SJSA1 (cell line): ENCODE measurements around the gene ARHGAP29. TPM values are rescaled to one million over a fixed set of nuclear protein-coding genes. Genes with fewer than 3 reads are reported as not detected.
A peak's percentile ranks its signal among the peaks of the same experiment; 100 is the strongest.

Source experiments
- DNase-seq, 2 experiments: peaks; one replicate each; pipeline ENCODE4 v3.0.0-alpha.2; 2015 to 2020; ENCODE audit warnings: low spot score in 2 of 2, low read depth in 1 of 2
- H3K27ac ChIP-seq: fragments of 250-450 bp; sonication (Bioruptor Pico); 2 replicates; pipeline ENCODE4 v1.5.1; 2020; ENCODE audit warnings: mild to moderate bottlenecking, moderate library complexity
- H3K27me3 ChIP-seq: fragments of 250-450 bp; sonication (Bioruptor Pico); replicated peaks from 2 replicates; pipeline ENCODE4 v1.5.1; 2020; ENCODE audit warnings: mild to moderate bottlenecking, moderate library complexity
- H3K36me3 ChIP-seq: fragments of 250-450 bp; sonication (Bioruptor Pico); 2 replicates; pipeline ENCODE4 v1.5.1; 2020; ENCODE audit warnings: mild to moderate bottlenecking
- H3K4me1 ChIP-seq: fragments of 250-450 bp; sonication (Bioruptor Pico); replicated peaks from 2 replicates; pipeline ENCODE4 v1.6.1; 2021; ENCODE audit warnings: mild to moderate bottlenecking
- H3K4me3 ChIP-seq: fragments of 250-450 bp; sonication (Bioruptor Pico); 2 replicates; pipeline ENCODE4 v1.5.1; 2020; ENCODE audit warnings: mild to moderate bottlenecking
- H3K9me3 ChIP-seq: fragments of 250-450 bp; sonication (Bioruptor Pico); replicated peaks from 2 replicates; pipeline ENCODE4 v1.5.1; 2020; ENCODE audit warnings: mild to moderate bottlenecking
- total RNA-seq: library from RNA; depleted of rRNA; stranded (reverse); fragments of >200 nt; shearing (Covaris generic); gene quantifications from 2 replicates; pipeline ENCODE4 v1.2.3, GENCODE V29; 2014; rRNA removed

ARHGAP29 gene, protein sequence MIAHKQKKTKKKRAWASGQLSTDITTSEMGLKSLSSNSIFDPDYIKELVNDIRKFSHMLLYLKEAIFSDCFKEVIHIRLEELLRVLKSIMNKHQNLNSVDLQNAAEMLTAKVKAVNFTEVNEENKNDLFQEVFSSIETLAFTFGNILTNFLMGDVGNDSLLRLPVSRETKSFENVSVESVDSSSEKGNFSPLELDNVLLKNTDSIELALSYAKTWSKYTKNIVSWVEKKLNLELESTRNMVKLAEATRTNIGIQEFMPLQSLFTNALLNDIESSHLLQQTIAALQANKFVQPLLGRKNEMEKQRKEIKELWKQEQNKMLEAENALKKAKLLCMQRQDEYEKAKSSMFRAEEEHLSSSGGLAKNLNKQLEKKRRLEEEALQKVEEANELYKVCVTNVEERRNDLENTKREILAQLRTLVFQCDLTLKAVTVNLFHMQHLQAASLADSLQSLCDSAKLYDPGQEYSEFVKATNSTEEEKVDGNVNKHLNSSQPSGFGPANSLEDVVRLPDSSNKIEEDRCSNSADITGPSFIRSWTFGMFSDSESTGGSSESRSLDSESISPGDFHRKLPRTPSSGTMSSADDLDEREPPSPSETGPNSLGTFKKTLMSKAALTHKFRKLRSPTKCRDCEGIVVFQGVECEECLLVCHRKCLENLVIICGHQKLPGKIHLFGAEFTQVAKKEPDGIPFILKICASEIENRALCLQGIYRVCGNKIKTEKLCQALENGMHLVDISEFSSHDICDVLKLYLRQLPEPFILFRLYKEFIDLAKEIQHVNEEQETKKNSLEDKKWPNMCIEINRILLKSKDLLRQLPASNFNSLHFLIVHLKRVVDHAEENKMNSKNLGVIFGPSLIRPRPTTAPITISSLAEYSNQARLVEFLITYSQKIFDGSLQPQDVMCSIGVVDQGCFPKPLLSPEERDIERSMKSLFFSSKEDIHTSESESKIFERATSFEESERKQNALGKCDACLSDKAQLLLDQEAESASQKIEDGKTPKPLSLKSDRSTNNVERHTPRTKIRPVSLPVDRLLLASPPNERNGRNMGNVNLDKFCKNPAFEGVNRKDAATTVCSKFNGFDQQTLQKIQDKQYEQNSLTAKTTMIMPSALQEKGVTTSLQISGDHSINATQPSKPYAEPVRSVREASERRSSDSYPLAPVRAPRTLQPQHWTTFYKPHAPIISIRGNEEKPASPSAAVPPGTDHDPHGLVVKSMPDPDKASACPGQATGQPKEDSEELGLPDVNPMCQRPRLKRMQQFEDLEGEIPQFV
- 20.5 and 20.6 TPM in 2 replicates for total RNA-seq

DNA sequence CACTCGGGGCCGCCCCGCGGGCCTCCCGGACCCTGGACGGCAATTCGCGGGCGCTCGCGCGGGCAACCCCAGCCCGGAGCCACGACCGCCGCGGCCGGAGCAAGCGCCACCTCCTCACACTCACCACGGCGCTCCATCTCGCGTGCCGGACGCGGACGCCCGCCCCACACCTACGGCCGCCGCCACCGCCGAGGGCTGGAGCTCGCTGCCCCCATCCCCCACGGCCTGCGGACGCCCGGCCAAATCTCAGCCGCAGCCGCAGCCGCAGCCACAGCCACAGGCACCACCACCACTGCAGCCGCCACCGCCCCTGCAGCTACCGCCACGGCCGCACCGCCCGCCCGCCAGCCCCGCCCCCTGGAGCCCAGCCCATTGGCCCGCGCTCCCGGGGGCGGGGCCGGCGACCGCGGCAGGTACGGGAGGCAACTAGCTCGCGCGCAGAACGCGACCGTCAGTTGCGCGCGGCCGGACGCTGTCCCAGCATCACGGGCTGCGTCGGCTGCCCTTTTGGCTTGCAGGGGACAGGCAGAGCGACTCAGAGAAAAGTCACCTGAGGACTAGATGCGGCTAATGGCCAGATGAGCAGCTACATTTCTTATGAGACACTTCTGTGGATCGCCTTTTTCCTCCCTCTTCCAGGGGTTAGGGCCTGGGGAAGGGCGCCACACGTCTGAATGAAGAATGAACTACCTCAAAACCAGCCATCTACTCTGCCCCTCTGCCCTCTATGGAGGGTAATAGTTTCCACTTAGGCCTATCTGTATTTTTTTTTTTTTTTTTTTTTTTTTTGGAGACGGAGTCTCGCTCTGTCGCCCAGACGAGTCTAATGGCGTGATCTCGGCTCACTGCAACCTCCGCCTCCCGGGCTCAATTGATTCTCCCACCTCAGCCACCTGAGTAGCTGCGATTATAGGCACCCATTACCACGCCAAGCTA lies at the start of gene ARHGAP29:
ARHGAP29 (minus strand) TSS at position 294 of the 936 bp plus-strand sequence. CDS start 5,973 bp downstream, outside the sequence.
- H3K4me3 ChIP-seq: peak within 1 kb of the TSS; percentile 83
- H3K4me1 ChIP-seq: 0 out of 2 replicates have a peak, but pooled peaks cover 3% of the 10 kb centered on the region
- peak; percentile 86 to 87 for DNase-seq
- no peaks in the 10 kb centered on the region for H3K9me3 ChIP-seq
- H3K27ac ChIP-seq: peak within 1 kb of the TSS; percentile 14; the same call in 1 of the 2 replicates
- H3K27me3 ChIP-seq: no peaks in the 10 kb centered on the region
- H3K36me3 ChIP-seq: peaks cover 4% of the 10 kb centered on the region; the same call in 1 of the 2 replicates

DNA sequence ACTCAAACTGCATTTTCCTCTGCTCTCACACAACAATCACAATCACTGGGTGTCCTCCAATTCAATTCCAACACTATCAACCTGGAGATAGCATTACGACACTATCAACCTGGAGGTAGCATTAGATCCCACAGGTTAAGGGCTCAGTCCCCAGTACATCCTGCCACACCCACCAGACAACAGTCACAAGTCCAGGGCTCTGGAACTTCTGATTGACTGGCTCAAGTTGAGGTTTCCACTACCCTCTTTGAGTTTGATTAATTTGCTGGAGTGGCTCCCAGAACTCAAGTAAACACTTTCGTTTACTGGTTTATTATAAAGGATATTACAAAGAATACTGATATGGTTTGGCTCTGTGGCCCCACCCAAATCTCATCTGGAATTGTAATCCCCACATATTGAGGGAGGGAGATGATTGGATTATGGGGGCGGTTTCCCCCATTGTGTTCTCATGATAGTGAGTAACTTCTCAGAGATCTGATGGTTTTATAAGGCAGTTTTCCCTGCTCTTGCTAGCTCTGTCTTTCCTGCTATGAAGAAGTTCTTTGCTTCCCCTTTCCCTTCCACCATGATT lies 49.6 kb upstream of the ARHGAP29 start:
- no peaks in the 10 kb centered on the region for H3K27me3 ChIP-seq
- no peak overlapping the region for H3K27ac ChIP-seq
- DNase-seq: no peak
- H3K36me3 ChIP-seq: no peaks in the 10 kb centered on the region
- H3K9me3 ChIP-seq: no peaks in the 10 kb centered on the region
- no peak overlapping the region for H3K4me3 ChIP-seq
- H3K4me1 ChIP-seq: peaks cover 15% of the 10 kb centered on the region

DNA sequence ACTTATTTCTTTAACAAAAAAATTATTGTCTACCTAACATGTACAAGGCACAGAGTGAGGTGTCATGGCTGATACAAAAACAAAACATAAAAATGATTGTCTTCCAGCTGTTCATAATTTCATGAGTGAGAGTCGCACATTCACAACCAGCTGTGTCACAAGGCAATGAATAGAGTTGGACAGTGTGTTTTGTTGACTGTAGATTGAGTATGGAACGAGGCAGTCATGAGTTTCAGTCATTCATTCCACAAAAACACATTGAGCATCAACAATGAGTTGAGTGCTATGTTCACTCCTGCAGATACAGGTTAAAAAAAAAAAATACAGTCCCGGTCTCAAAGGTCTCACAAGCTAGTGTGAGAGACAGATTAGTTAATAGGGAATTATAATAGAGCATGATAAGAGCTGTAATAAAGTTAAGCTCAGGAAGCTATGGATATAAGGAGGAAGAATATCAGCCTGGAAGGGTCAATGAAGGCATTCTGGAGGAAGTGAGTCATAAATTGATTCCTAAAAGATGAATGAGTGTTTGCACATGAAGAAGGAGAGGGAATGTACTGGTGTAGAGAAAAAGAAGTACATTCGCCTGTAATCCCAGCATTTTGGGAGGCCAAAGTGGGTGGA lies 47.8 kb upstream of the ARHGAP29 start:
- Histone ChIP-seq H3K9me3 (no peaks in the 10 kb centered on the region), H3K36me3 (no peaks in the 10 kb centered on the region), H3K4me3 (no peak overlapping the region), H3K4me1 (peaks cover 26% of the 10 kb centered on the region), H3K27ac (peak overlapping the region; percentile 18; the same call in 1 of the 2 replicates), H3K27me3 (no peaks in the 10 kb centered on the region)
- DNase-seq: peak in 1 of 2 experiments; percentile 24

DNA sequence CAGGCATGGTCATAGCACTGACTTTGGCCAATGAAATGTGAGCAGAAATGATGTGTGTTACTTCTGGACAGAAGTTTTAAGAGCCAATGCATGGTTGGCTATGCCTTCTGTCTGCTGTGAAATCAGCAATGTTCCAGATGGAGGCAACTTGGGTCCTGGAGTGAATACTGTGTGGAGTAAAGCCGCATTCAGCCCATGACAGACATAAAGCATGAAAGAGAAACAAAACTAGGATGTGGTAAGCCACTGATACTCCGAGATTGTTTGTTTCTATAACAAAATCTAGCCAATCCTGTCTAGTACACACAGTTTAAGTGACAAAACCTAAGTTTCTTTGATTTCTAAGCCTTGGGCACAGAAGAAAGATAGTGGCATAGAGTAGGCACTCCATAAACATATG lies 47.1 kb upstream of the ARHGAP29 start:
- no peaks in the 10 kb centered on the region for H3K9me3 ChIP-seq
- no peak overlapping the region for H3K4me3 ChIP-seq
- H3K4me1 ChIP-seq: peaks cover 26% of the 10 kb centered on the region
- no peaks in the 10 kb centered on the region for H3K27me3 ChIP-seq
- H3K27ac ChIP-seq: peak overlapping the region; percentile 18; the same call in 1 of the 2 replicates
- no peaks in the 10 kb centered on the region for H3K36me3 ChIP-seq
- peak in 1 of 2 experiments; percentile 58 for DNase-seq

DNA sequence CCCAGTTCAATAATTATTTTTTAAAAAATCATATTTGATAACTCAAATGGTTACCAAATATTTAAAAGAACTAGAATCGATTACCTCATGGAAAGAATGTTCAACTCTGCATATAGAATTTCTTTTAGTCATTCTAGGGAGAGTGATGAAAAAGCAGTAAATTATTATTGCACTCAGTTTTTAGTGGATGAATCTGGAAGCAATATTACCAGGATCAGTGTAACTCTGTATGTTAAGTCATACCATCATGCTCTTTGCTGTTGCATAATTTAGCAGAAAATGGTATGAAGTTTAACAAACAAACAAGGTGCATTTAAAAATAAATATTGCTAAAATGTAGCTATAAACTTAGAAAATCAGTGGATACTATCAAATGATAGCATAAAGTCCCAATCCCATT lies 46.1 kb upstream of the ARHGAP29 start:
- Histone ChIP-seq H3K27me3 (no peaks in the 10 kb centered on the region), H3K4me1 (peaks cover 30% of the 10 kb centered on the region), H3K9me3 (peaks cover 3% of the 10 kb centered on the region; the same call in 1 of the 2 replicates), H3K4me3 (no peak overlapping the region), H3K36me3 (no peaks in the 10 kb centered on the region), H3K27ac (no peak overlapping the region)
- DNase-seq: no peak

DNA sequence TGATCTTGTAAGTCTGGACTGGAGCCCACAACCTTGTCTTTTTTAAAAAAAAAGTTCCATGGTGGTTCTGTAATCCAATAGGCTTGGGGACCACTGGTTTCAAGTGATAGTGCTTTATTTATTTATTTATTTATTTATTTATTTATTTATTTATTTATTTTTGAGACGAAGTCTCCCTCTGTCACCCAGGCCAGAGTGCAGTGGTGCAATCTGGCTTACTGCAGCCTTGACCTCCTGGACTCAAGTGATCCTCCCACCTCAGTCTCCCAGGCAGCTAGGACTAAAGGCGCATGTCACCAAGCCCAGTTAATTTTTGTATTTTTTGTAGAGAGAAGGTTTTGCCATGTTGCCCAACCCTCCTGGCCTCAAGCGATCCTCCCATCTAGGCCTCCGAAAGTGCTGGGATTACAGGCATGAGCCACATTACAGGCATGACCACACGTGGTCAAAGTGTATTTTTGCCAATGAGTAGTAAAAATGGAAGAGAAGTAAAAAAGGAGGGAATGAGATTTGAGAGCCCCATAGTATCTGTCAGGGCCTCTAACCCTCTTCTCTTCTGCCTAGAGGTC lies 44.8 kb upstream of the ARHGAP29 start:
- H3K4me1 ChIP-seq: peaks cover 30% of the 10 kb centered on the region
- no peak overlapping the region for H3K27ac ChIP-seq
- H3K4me3 ChIP-seq: no peak overlapping the region
- H3K27me3 ChIP-seq: no peaks in the 10 kb centered on the region
- no peaks in the 10 kb centered on the region for H3K36me3 ChIP-seq
- no peak for DNase-seq
- peaks cover 3% of the 10 kb centered on the region; the same call in 1 of the 2 replicates for H3K9me3 ChIP-seq

DNA sequence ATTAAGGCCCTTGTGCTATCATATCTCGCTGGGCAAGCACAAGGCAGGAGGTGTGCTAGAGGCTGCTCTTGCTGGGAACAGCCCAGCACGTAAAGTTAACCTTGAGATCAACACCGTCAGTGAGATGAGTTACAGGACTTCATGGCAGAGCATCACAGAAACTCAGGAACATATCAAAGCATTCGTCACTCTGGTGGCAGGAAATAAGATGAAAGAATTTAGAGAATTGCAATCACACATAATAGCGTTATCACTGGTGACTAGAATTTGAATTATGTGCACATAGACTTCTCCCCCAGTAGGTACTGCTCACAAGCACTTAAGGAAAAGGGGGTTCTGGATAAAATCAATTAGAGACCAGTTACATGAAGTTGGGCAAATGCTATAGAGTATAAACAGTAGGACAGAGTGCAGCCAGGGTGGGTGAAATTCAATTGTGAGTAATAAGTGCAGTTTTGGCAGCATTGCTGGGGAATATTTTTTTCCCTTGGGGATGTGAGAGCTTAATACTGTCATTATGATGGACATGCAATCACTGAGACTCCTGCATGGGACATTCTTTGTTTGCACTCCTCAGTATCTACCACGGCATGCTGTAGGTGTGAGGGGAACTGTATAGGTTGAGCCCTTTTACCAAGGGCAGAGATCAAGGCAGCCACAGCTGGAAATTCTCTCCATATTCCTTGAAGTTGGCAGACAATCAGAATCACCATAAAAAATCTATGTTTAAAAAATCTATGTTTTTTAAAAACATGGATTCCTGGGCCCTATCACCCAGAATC lies 44.2 kb upstream of the ARHGAP29 start:
- DNase-seq: no peak
- H3K4me1 ChIP-seq: peaks cover 30% of the 10 kb centered on the region
- peaks cover 3% of the 10 kb centered on the region; the same call in 1 of the 2 replicates for H3K9me3 ChIP-seq
- no peaks in the 10 kb centered on the region for H3K27me3 ChIP-seq
- H3K4me3 ChIP-seq: no peak overlapping the region
- H3K36me3 ChIP-seq: no peaks in the 10 kb centered on the region
- no peak overlapping the region for H3K27ac ChIP-seq

DNA sequence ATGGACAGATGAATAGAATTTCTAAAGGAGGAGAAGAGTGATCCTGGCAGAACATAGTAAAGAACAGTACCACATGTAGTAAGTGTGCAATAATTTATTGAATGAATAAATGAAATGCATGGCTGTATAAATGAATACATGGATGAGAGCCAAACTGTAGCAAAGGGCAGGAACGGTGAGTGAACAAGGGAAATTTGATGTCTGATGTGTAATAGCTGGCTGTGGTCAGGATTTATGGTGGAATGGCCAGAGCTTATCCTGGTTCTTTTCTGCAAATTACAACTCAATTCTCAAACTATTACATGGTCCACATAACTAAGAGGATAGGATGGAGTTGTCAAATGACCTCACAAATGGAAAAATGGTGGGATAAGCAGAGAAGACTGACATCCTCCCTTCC lies 43.2 kb upstream of the ARHGAP29 start:
- peaks cover 3% of the 10 kb centered on the region; the same call in 1 of the 2 replicates for H3K9me3 ChIP-seq
- no peak for DNase-seq
- H3K27me3 ChIP-seq: no peaks in the 10 kb centered on the region
- no peaks in the 10 kb centered on the region for H3K36me3 ChIP-seq
- H3K27ac ChIP-seq: no peak overlapping the region
- H3K4me3 ChIP-seq: no peak overlapping the region
- peaks cover 29% of the 10 kb centered on the region for H3K4me1 ChIP-seq

DNA sequence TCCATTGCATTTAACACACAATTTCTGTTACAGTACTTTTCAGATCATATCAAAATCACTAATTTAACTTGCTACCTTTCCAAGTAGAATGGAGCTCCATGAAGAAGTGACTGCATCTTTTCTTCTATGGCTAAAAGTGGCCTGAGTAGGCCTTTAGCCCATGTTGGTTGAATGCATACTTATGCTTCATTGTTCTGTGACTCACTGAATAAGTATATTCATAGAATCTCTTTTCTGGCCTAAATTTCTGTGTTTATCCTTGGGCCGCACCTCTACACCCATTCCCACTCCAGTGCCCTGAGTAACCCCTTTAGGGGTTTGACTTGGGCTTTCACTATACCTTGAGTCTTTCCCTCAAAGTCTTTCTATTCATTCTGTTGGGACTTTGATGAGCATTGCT lies 42.1 kb upstream of the ARHGAP29 start:
- H3K9me3 ChIP-seq: peaks cover 3% of the 10 kb centered on the region; the same call in 1 of the 2 replicates
- no peak overlapping the region for H3K4me3 ChIP-seq
- H3K36me3 ChIP-seq: no peaks in the 10 kb centered on the region
- no peak overlapping the region for H3K27ac ChIP-seq
- no peaks in the 10 kb centered on the region for H3K27me3 ChIP-seq
- peaks cover 18% of the 10 kb centered on the region for H3K4me1 ChIP-seq
- no peak for DNase-seq

DNA sequence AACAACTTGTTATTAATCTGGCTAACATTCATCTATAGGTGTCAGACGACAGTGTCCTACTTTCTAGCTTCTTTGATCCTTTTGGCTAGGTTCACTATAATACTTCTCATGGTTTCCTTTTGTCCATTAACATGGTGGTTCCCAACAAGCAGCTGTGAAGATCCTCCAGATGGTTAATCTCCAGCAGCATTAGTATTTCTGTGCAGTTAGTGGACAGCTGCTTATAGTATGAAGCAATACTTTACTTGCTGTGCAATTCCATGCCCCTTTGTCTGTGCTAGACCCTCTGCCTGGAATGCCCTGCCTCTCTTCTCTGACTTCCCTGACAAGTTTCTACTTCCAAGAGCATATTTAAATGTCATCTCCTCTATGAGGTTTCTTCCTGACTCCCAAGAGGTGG lies 41.7 kb upstream of the ARHGAP29 start:
- Histone ChIP-seq H3K4me3 (no peak overlapping the region), H3K36me3 (no peaks in the 10 kb centered on the region), H3K27me3 (no peaks in the 10 kb centered on the region), H3K4me1 (peaks cover 15% of the 10 kb centered on the region), H3K27ac (no peak overlapping the region), H3K9me3 (peaks cover 3% of the 10 kb centered on the region; the same call in 1 of the 2 replicates)
- no peak for DNase-seq

DNA sequence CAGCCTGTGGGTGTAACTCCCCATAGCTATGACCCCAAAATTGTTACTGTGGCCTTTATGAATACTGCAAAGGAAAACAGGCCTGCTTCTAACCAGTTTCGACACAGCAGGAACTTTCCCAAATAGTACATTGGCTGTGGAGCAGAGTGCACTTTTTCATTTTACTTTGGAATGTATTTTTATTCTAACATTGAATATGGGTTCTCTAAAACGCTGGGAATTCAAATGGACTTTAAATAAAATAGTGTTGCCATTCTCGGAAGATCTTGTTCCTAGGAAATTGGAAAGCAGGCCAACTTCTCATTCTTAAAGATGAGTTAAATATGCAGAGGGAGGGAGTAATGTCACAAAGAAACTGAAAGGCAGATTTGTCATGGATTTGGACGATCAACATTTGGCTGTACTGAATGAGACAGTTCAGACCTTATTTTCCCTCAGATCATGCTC lies 39.6 kb upstream of the ARHGAP29 start:
- no peak overlapping the region for H3K4me3 ChIP-seq
- H3K4me1 ChIP-seq: peaks cover 19% of the 10 kb centered on the region
- no peaks in the 10 kb centered on the region for H3K27me3 ChIP-seq
- peaks cover 3% of the 10 kb centered on the region; the same call in 1 of the 2 replicates for H3K9me3 ChIP-seq
- DNase-seq: no peak
- no peaks in the 10 kb centered on the region for H3K36me3 ChIP-seq
- H3K27ac ChIP-seq: no peak overlapping the region
